NOMO-1 (cell line): Measurements from ENCODE around the gene UBE2E1.

ENCODE experiments used
- DNase-seq, 2 experiments: peaks; one replicate each; lab custom pipeline; 2025; ENCODE audit not compliant: unreplicated experiment in 2 of 2; lab: John Stamatoyannopoulos, UW

UBE2E1 gene

GRCh38 chr3:23793528-23794134 is 12.1 kb upstream of the UBE2E1 start:
- DNase-seq = no peak

GRCh38 chr3:23795096-23795495 is 10.7 kb upstream of the UBE2E1 start:
- no peak for DNase-seq

GRCh38 chr3:23796518-23796917 is 9.2 kb upstream of the UBE2E1 start:
- no peak for DNase-seq

- DNase-seq = no peak
Measured at GRCh38 chr3:23797491-23797890, 8.3 kb upstream of the UBE2E1 start.

- no peak for DNase-seq
Measured at GRCh38 chr3:23798456-23798855, 7.3 kb upstream of the UBE2E1 start.

GRCh38 chr3:23798876-23799275 is 6.9 kb upstream of the UBE2E1 start:
- no peak for DNase-seq

GRCh38 chr3:23800731-23801130 is 5.0 kb upstream of the UBE2E1 start:
- DNase-seq = no peak

GRCh38 chr3:23804441-23805209 is 1.1 kb upstream of the UBE2E1 start:
- no peak for DNase-seq

GRCh38 chr3:23805210-23805632 is 534 bp upstream of the UBE2E1 start:
- no peak for DNase-seq

GRCh38 chr3:23806534-23807423 is 1.0 kb downstream of the UBE2E1 start:
- DNase-seq = peak in 1 of 2 experiments; percentile 24

- DNase-seq = peak in 1 of 2 experiments; percentile 33
Measured at GRCh38 chr3:23807424-23808015, 1.8 kb downstream of the UBE2E1 start.

GRCh38 chr3:23808525-23808924 is 2.8 kb downstream of the UBE2E1 start:
- DNase-seq = no peak

- no peak for DNase-seq
Measured at GRCh38 chr3:23809294-23809693, 3.5 kb downstream of the UBE2E1 start.

GRCh38 chr3:23809840-23810342 is 4.1 kb downstream of the UBE2E1 start:
- DNase-seq = no peak

- no peak for DNase-seq
Measured at GRCh38 chr3:23810343-23811184, 4.8 kb downstream of the UBE2E1 start.

- no peak for DNase-seq
Measured at GRCh38 chr3:23811185-23811527, 5.4 kb downstream of the UBE2E1 start.

GRCh38 chr3:23811919-23812318 is 6.2 kb downstream of the UBE2E1 start:
- no peak for DNase-seq

- DNase-seq = no peak
Measured at GRCh38 chr3:23815879-23816278, 10.1 kb downstream of the UBE2E1 start.

- DNase-seq = no peak
Measured at GRCh38 chr3:23816721-23817120, 11.0 kb downstream of the UBE2E1 start.
